H9 (cell line): ENCODE results near the gene RHNO1. TPM values are rescaled to one million over a fixed set of nuclear protein-coding genes. Genes with fewer than 3 reads are reported as not detected.

Experiments used
- DNase-seq: peaks from one replicate; pipeline ENCODE4 v3.0.0-alpha.2; 2017
- H2AFZ ChIP-seq: one replicate; pipeline ENCODE4 v1.6.1; 2013; ENCODE audit warnings: mild to moderate bottlenecking, low read length, control low read depth, moderate library complexity
- H2AK5ac ChIP-seq: 2 replicates; pipeline ENCODE4 v1.6.1; 2013; ENCODE audit warnings: low read length, control low read depth, mixed read lengths; ENCODE audit not compliant: insufficient read length
- H2BK120ac ChIP-seq: one replicate; pipeline ENCODE4 v1.6.1; 2013; ENCODE audit warnings: low read depth, mild to moderate bottlenecking, low read length, control low read depth, inconsistent platforms; ENCODE audit not compliant: poor library complexity, severe bottlenecking
- H2BK12ac ChIP-seq: 2 replicates; pipeline ENCODE4 v1.6.1; 2013; ENCODE audit warnings: low read length, control low read depth, mixed read lengths, low read depth; ENCODE audit not compliant: insufficient read length
- H2BK15ac ChIP-seq: 2 replicates; pipeline ENCODE4 v1.6.1; 2013; ENCODE audit warnings: low read depth, low read length, control low read depth
- H2BK20ac ChIP-seq: one replicate; pipeline ENCODE4 v1.6.1; 2013; ENCODE audit warnings: low read depth, mild to moderate bottlenecking, low read length, control low read depth, inconsistent platforms; ENCODE audit not compliant: poor library complexity, severe bottlenecking
- H2BK5ac ChIP-seq: 2 replicates; pipeline ENCODE4 v1.6.1; 2013; ENCODE audit warnings: low read length, control low read depth, mixed read lengths; ENCODE audit not compliant: insufficient read length
- H3K14ac ChIP-seq: 2 replicates; pipeline ENCODE4 v1.6.1; 2013; ENCODE audit warnings: low read length, control low read depth; ENCODE audit not compliant: insufficient read depth
- H3K18ac ChIP-seq: 2 replicates; pipeline ENCODE4 v1.6.1; 2013; ENCODE audit warnings: low read depth, mild to moderate bottlenecking, mixed read lengths, low read length, control low read depth; ENCODE audit not compliant: insufficient read length
- H3K23ac ChIP-seq: 2 replicates; pipeline ENCODE4 v1.6.1; 2013; ENCODE audit warnings: low read length, control low read depth, mixed read lengths, low read depth; ENCODE audit not compliant: insufficient read length
- H3K23me2 ChIP-seq: 2 replicates; pipeline ENCODE4 v1.6.1; 2013; ENCODE audit warnings: low read depth, mild to moderate bottlenecking, mixed read lengths, low read length, control low read depth; ENCODE audit not compliant: insufficient read length, poor library complexity, severe bottlenecking
- H3K27ac ChIP-seq: 2 replicates; pipeline ENCODE4 v1.5.1; 2013; ENCODE audit warnings: low read length, control low read depth, mixed read lengths, low read depth; ENCODE audit not compliant: insufficient read length
- H3K27me3 ChIP-seq: 2 replicates; pipeline ENCODE4 v1.6.1; 2013; ENCODE audit warnings: low read length, control low read depth, inconsistent platforms; ENCODE audit not compliant: insufficient read depth
- H3K4ac ChIP-seq: 2 replicates; pipeline ENCODE4 v1.6.1; 2013; ENCODE audit warnings: low read depth, mild to moderate bottlenecking, control low read depth, inconsistent platforms, low read length, moderate library complexity
- H3K4me1 ChIP-seq: 2 replicates; pipeline ENCODE4 v1.6.1; 2013; ENCODE audit warnings: low read length, control low read depth, inconsistent platforms; ENCODE audit not compliant: insufficient read depth
- H3K4me2 ChIP-seq: 2 replicates; pipeline ENCODE4 v1.6.1; 2013; ENCODE audit warnings: low read length, control low read depth, mixed read lengths; ENCODE audit not compliant: insufficient read length, insufficient read depth
- H3K56ac ChIP-seq: 2 replicates; pipeline ENCODE4 v1.6.1; 2013; ENCODE audit warnings: low read depth, mild to moderate bottlenecking, mixed read lengths, low read length, control low read depth; ENCODE audit not compliant: insufficient read length
- H3K79me1 ChIP-seq: 2 replicates; pipeline ENCODE4 v1.6.1; 2013; ENCODE audit warnings: low read depth, mild to moderate bottlenecking, moderate library complexity, low read length, control low read depth, inconsistent platforms; ENCODE audit not compliant: insufficient read depth, poor library complexity, severe bottlenecking
- H3K79me2 ChIP-seq: 2 replicates; pipeline ENCODE4 v1.6.1; 2013; ENCODE audit warnings: low read length, control low read depth, inconsistent platforms; ENCODE audit not compliant: insufficient read depth
- H3K9ac ChIP-seq: 2 replicates; pipeline ENCODE4 v1.6.1; 2013; ENCODE audit warnings: low read length, control low read depth, mixed read lengths; ENCODE audit not compliant: insufficient read length; ENCODE audit errors: extremely low read depth
- H3K9me3 ChIP-seq: one replicate; pipeline ENCODE4 v1.6.1; 2013; ENCODE audit warnings: low read depth, low read length, inconsistent platforms; ENCODE audit not compliant: control insufficient read depth
- H3T11ph ChIP-seq: one replicate; pipeline ENCODE4 v1.6.1; 2013; ENCODE audit warnings: mild to moderate bottlenecking, low read length, control low read depth, inconsistent platforms
- H4K20me1 ChIP-seq: one replicate; pipeline ENCODE4 v1.6.1; 2013; ENCODE audit not compliant: control insufficient read depth, insufficient read length, insufficient read depth
- H4K5ac ChIP-seq: 2 replicates; pipeline ENCODE4 v1.6.1; 2013; ENCODE audit warnings: low read depth, mild to moderate bottlenecking, mixed read lengths, low read length, control low read depth; ENCODE audit not compliant: insufficient read length
- H4K8ac ChIP-seq: replicated peaks from 2 replicates; pipeline ENCODE4 v1.6.1; 2013; ENCODE audit warnings: low read length, control low read depth, mixed read lengths, low read depth; ENCODE audit not compliant: insufficient read length
- H4K91ac ChIP-seq: 2 replicates; pipeline ENCODE4 v1.6.1; 2013; ENCODE audit warnings: low read depth, mild to moderate bottlenecking, moderate library complexity, mixed read lengths, low read length, control low read depth; ENCODE audit not compliant: insufficient read length
- H3K27ac Mint-ChIP-seq, 3 experiments: 2 replicates in 2 of 3; 3 replicates in 1 of 3; pipeline ENCODE4 v1.8.0; 2020 to 2021; ENCODE audit warnings: mixed read lengths in 3 of 3, mild to moderate bottlenecking in 1 of 3, moderate library complexity in 1 of 3
- H3K27me3 Mint-ChIP-seq: 2 replicates; pipeline ENCODE4 v1.8.0; 2021; ENCODE audit warnings: low read depth, mild to moderate bottlenecking, moderate library complexity, mixed read lengths
- H3K36me3 Mint-ChIP-seq, 3 experiments: 2 replicates in 2 of 3; 3 replicates in 1 of 3; pipeline ENCODE4 v1.8.0; 2020 to 2021; ENCODE audit warnings: low read depth in 3 of 3, mixed read lengths in 3 of 3; ENCODE audit not compliant: insufficient read depth in 1 of 3
- H3K4me1 Mint-ChIP-seq, 2 experiments: 2 replicates each; pipeline ENCODE4 v1.8.0; 2020; ENCODE audit warnings: mixed read lengths in 2 of 2
- H3K4me3 Mint-ChIP-seq, 2 experiments: 2 replicates in 1 of 2; 3 replicates in 1 of 2; pipeline ENCODE4 v1.8.0; 2020 to 2021; ENCODE audit warnings: mild to moderate bottlenecking in 2 of 2, mixed read lengths in 2 of 2, moderate library complexity in 1 of 2
- H3K9me3 Mint-ChIP-seq, 2 experiments: 2 replicates in 1 of 2; 3 replicates in 1 of 2; pipeline ENCODE4 v1.8.0; 2020; ENCODE audit warnings: mild to moderate bottlenecking in 2 of 2, mixed read lengths in 2 of 2, moderate library complexity in 1 of 2
- WGBS: extraction: QIAGEN DNeasy Blood & Tissue Kit; methylation state at CpG from one replicate; pipeline ENCODE4 v1.1.7; 2013; ENCODE audit warnings: missing lambda C conversion rate, low lambda C conversion rate, mixed read lengths; ENCODE audit not compliant: insufficient read length; ENCODE audit errors: extremely low coverage; 5-methylcytosine and 5-hydroxymethylcytosine counted together
- total RNA-seq: library from RNA; stranded (reverse); gene quantifications from 2 replicates; pipeline ENCODE4 v1.2.1, GENCODE V29; 2021
- TF ChIP-seq, protein P1 (sequence below): fragments of 200-600 bp; sonication (generic); conservative IDR thresholded peaks from 3 replicates; pipeline ENCODE4 v1.8.0; 2021; ENCODE audit warnings: antibody characterized with exemption, mild to moderate bottlenecking

The RHNO1 gene
- total RNA-seq, 1 experiment from 2014 or later, result 36.7 TPM

DNA sequence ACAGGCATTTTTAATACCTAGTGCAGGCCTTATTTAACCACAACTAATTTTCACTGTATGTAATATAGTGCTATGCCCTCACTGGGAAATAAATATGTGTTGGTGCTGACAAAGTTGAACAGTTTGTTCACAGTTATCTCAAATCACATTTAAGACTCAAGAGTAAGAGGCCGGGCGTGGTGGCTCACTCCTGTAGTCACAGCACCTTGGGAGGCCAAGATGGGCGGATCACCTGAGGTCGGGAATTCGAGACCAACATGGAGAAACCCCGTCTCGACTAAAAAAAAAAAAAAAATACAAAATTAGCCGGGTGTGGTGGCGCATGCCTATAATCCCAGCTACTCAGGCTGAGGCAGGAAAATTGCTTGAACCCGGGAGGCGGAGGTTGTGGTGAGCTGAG, 59.3 kb downstream of the RHNO1 start:
- Histone ChIP-seq H3K14ac (no peak overlapping the region), H3K23ac (no peak overlapping the region), H3K79me2 (no peaks in the 10 kb centered on the region), H2AFZ (no peak overlapping the region), H2BK120ac (no peak overlapping the region), H3K23me2 (no peaks in the 10 kb centered on the region), H4K91ac (no peak overlapping the region), H3K18ac (no peak overlapping the region), H3K27ac (no peak overlapping the region), H3K9ac (no peak overlapping the region), H3K4me1 (no peaks in the 10 kb centered on the region), H3K56ac (no peak overlapping the region), H2BK20ac (no peak overlapping the region), H4K20me1 (no peaks in the 10 kb centered on the region), H3K27me3 (no peaks in the 10 kb centered on the region), H3K4me2 (no peak overlapping the region), H3K9me3 (no peaks in the 10 kb centered on the region), H2BK12ac (no peak overlapping the region), H3T11ph (no peak overlapping the region), H3K79me1 (no peaks in the 10 kb centered on the region), H3K4ac (no peak overlapping the region), H2AK5ac (no peak overlapping the region), H4K5ac (no peak overlapping the region), H4K8ac (no peak overlapping the region), H2BK5ac (no peak overlapping the region), H2BK15ac (no peak overlapping the region)
- no peaks in the 10 kb centered on the region for H3K9me3 Mint-ChIP-seq
- TF ChIP-seq, protein P1, sequence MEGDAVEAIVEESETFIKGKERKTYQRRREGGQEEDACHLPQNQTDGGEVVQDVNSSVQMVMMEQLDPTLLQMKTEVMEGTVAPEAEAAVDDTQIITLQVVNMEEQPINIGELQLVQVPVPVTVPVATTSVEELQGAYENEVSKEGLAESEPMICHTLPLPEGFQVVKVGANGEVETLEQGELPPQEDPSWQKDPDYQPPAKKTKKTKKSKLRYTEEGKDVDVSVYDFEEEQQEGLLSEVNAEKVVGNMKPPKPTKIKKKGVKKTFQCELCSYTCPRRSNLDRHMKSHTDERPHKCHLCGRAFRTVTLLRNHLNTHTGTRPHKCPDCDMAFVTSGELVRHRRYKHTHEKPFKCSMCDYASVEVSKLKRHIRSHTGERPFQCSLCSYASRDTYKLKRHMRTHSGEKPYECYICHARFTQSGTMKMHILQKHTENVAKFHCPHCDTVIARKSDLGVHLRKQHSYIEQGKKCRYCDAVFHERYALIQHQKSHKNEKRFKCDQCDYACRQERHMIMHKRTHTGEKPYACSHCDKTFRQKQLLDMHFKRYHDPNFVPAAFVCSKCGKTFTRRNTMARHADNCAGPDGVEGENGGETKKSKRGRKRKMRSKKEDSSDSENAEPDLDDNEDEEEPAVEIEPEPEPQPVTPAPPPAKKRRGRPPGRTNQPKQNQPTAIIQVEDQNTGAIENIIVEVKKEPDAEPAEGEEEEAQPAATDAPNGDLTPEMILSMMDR, result no peak
- no CpG with 5 or more reads among the region's 11 CpGs for WGBS
- peaks cover 3 to 52% (median 51%) of the 10 kb centered on the region in 3 experiments for H3K36me3 Mint-ChIP-seq
- no peak for DNase-seq
- H3K4me3 Mint-ChIP-seq, result no peak overlapping the region
- H3K27ac Mint-ChIP-seq, result no peak overlapping the region
- H3K27me3 Mint-ChIP-seq, result no peaks in the 10 kb centered on the region
- H3K4me1 Mint-ChIP-seq, result no peaks in the 10 kb centered on the region
